AG08395 (cell line): ENCODE results near the gene PHKG2.
"Not testable (repeated sequence)": the region's sequence is repeated elsewhere in the genome, so short reads cannot be mapped to it uniquely, and the experiment has no call there.

Source experiments
- DNase-seq: peaks from one replicate; pipeline ENCODE4 v3.0.0; 2012; ENCODE audit warnings: mixed read lengths, low spot score

PHKG2 gene, protein sequence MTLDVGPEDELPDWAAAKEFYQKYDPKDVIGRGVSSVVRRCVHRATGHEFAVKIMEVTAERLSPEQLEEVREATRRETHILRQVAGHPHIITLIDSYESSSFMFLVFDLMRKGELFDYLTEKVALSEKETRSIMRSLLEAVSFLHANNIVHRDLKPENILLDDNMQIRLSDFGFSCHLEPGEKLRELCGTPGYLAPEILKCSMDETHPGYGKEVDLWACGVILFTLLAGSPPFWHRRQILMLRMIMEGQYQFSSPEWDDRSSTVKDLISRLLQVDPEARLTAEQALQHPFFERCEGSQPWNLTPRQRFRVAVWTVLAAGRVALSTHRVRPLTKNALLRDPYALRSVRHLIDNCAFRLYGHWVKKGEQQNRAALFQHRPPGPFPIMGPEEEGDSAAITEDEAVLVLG

DNA sequence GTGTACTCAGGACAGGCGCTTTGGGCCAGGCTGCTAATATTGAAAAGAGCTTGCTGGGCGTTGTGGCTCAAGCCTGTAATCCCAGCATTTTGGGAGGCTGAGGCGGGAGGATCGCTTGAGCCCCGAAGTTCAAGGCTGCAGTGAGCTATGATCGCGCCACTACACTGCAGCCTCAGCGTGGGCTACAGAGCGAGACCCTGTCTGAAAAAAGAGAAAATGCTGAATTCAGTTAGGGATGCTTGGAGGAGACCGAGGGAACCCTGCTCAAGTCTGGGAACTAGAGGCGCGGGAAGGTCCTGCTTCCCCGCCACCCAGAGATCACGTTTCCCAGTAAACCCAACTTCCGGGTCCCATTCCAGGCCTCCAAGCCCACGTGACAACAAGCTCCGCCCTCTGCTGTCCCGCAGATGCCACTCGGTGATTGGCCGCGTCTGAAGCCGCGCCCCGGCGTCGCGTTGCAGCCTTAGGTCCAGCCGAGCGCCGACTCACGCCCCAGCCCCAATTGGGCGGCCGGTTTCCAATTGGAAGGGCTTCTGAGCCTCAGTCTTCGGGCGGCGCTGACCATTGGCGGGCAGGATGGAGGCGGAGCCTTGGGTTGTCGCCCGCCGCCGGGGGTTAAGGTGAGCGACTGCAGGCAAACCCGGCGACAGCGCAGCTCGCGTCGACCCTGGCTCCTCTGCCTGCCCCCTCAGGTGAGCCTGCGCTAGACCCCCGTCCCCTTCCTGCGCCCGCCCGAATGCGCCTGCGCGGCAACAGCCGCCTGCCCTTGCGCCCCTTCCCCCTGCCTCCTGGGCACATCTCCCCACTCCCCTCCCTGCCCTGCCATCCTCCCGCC lies at the start of gene PHKG2:
Gene PHKG2, plus strand, starts transcription at position 627 of the 835 bp plus-strand sequence. CDS start 396 bp downstream, outside the sequence.
- DNase-seq = peak; percentile 99

DNA sequence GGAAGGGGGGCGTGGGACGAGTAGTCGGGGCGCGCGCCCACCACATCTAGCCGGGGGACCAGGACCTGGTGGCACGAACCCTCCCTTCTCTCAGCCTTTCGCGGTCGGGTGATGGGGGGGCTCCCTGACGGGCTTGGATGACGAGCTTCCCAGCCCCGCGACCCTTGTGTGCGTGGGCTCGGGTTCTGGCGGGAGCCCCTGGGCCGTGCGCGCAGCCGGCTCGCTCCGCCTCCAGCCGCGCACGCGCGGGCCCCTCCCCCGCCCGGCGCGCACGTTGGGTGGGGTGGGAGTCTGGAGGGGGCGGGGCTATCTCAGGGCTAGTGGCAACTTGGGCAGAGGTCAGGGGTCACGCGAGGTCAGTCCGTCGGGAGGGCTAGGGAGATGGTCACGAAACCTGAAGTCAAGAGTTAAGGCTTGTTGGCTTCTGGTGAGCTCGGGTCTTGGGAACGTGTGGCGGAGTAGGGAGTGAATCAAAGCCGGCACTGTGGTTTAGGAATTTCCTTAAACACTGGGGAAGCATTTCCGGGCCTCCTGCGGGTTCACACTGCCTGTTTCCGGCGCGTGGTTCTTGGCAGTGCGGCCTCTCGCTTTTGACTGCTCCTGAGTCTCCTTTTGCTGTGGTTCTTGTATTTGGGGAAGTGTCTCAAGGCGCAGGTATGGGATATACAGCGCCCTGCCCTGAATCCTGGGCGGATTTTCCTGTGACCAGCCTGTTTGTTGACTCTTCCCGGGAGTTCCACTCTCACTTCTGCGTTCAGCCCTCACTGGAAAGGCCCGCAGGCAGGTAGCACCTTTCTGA lies 49.2 kb upstream of the PHKG2 start, which contains the start of gene SRCAP:
Gene SRCAP, plus strand, starts transcription at position 356 of the 799 bp plus-strand sequence. CDS start 1,654 bp downstream, outside the sequence.
- DNase-seq = peak; percentile 90

DNA sequence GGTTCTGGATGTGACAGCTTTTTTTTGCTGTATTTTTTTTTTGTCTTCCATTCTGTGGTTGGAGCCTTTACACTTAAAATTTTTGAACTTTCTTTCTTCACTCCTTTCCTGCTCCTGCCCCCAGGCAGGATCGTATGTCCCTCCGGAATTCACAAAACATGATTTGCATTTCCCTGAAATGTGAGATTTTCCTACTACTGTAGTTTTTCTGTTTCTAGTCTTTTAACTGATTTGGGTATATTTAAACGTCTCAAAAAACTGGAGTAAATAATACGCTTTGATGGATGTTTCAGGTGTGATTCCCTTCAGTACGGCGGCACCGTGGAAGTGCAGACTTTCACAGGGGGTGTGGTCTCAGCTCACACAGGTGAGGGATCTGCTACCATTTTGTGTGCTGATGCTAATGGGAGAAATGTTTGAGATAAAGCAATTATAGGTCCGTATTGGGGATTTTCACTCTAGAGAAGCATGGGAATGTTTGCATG lies 48.6 kb upstream of the PHKG2 start:
- no peak for DNase-seq

DNA sequence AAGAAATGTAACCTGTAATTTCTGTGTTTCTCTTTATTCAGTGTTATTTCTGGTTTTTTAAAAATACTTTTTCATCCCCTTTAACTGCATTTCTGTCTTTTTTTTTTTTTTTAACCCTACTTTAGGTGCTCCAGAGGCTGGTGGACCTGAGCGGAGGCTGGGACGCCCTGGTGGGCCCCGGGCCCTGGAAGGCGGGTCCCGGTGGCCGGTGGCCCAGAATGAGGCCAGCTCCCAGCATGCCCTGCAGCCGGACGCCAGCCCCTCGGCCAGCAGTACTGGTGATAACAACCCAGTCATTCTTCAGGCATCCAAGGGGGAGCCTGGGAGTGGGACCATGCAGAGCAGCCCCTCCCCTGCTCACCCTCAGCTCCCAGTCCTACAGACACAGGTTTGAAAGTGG lies 47.7 kb upstream of the PHKG2 start:
- no peak for DNase-seq

DNA sequence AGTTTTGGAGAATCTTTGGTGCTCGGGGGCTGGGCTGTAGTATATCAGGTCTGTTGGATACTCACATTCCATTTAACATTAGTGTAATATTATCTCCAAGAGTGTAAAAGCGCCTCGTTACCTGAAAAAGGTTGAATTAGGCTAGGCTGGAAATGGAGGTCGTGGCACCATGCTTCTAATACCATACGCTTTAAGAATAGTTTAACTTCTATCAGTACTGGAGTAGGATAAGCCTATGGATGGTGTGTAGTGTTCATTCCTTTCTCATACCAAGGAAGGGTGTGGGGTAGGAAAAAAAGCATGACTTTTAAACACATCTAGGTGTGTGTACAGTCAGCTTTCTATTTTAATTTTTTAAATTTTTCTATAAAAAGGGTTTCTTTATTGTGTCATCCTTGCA lies 47.3 kb upstream of the PHKG2 start:
- DNase-seq = no peak

DNA sequence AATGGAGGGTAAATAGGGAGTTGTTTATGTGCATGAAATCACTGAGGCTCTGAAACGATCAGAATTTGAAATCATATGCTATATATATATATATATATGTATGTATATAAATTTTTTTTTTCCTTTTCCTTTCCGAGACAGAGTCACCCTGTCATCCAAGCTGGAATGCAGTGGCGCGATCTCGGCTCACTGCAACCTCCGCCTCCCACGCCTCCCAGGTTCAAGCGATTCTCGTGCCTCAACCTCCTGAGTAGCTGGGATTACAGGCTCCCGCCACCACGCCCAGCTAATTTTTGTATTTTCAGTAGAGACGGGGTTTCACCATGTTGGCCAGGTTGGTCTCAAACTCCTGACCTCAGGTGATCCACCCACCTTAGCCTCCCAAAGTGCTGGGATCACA lies 45.2 kb upstream of the PHKG2 start:
- not testable (repeated sequence) for DNase-seq

DNA sequence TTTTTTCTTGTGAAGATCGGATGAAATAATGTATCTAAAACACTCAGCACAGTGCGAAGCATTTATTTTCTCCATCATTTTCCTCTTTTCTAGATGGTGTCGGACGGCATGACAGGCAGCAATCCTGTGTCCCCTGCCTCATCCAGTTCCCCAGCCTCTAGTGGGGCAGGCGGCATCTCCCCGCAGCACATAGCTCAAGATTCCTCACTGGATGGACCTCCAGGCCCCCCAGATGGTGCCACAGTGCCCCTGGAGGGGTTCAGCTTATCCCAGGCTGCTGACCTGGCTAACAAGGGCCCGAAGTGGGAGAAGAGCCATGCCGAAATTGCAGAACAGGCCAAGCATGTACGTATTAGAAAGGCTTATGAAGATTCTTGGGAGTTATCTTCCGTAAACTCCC lies 44.3 kb upstream of the PHKG2 start:
- DNase-seq = no peak

DNA sequence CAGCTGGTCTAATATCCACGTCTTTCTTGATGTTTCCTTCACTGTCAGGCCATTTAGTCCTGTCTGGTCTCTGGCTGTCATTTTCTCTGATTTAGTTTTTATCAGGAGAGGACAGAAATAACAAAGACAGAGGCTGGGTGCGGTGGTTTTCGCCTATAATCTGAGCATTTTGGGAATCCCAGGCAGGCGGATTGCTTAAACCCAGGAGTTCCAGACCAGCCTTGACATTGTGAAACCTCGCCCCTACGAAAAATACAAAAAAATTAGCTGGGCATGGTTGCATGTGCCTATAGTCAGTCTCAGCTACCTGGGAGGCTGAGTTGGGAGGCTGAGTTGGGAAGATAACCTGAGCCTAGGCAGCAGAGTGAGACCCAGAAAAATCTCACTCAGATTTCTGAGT lies 42.2 kb upstream of the PHKG2 start:
- no peak for DNase-seq

DNA sequence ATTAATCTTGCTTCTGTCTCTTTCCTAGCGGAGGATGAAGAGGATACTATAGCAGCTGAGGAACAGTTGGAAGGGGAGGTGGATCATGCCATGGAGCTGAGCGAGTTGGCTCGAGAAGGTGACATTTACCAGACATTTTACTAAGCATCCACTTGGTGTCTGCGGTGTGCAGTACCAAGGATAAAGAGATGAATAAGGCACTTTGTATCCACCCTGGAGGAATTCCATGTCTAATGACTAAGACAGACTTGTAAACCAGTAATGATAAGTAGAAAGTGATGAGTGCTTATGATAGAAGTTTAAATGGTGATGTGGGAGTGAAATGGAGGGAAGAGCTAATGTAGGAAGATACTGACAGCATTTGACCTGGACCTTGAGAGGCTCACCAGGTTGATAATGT lies 37.3 kb upstream of the PHKG2 start:
- no peak for DNase-seq

DNA sequence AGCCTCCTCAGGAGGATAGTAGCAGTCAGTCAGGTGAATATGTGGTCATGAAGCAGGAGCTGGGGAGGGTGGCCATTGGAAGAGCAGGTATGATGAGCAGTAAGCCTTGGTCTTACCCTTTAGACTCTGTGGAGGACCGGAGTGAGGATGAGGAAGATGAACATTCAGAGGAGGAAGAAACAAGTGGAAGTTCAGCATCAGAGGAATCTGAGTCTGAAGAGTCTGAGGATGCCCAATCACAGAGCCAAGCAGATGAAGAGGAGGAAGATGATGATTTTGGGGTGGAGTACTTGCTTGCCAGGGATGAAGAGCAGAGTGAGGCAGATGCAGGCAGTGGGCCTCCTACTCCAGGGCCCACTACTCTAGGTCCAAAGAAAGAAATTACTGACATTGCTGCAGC lies 36.5 kb upstream of the PHKG2 start:
- no peak for DNase-seq

DNA sequence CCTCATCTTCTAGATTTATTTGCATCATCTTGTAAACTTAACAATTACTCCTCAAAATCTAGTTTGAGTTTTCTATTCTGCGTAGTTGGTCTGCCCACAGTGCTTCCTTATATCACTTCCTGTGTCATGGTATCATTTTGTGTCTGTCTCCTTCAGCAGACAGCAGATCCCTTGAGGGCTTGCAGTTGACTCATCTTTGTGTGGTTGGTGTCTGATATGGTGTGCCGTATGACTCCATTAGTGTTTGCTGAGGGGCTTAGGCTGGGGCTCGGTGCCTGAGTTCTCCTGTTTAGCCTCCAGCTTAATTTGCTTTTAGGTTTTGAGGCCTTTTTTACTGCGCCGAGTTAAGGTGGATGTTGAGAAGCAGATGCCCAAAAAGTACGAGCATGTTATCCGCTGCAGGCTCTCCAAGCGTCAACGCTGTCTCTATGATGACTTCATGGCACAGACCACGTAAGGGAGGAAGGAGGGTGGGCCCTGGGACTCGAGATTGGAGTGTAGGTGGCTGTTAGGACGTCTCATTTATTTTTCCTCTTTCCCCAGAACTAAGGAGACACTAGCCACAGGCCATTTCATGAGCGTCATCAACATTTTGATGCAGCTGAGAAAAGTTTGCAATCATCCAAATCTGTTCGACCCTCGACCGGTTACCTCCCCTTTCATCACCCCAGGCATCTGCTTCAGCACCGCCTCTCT lies 32.3 kb upstream of the PHKG2 start:
- DNase-seq = no peak

DNA sequence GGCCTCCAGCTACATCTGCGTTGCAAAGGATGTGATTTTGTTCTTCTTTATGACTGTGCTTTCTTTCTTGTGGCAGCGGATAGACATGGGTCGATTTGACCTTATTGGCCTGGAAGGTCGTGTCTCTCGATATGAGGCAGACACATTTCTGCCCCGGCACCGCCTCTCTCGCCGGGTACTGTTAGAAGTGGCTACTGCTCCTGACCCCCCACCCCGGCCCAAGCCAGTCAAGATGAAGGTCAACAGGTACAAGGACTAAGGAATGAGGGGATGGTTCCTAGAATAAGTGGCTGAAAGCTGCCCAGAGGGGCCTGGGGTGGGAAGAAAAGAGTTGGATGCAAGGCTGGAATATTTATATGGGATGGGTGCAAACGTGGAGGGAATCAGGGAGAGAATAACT lies 28.1 kb upstream of the PHKG2 start:
- DNase-seq = no peak

DNA sequence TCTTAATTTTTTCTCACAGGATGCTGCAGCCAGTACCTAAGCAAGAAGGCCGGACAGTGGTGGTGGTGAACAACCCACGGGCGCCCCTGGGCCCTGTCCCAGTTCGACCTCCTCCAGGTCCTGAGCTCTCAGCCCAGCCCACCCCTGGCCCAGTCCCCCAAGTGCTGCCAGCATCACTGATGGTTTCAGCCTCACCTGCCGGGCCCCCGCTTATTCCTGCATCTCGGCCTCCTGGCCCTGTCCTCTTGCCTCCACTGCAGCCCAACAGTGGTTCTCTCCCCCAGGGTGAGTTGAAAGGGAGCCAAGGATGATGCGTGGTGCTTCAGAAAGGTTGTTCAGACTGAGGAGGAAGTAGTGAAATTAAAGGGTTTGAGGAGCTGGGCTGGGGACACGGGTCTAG lies 27.5 kb upstream of the PHKG2 start:
- DNase-seq = no peak

DNA sequence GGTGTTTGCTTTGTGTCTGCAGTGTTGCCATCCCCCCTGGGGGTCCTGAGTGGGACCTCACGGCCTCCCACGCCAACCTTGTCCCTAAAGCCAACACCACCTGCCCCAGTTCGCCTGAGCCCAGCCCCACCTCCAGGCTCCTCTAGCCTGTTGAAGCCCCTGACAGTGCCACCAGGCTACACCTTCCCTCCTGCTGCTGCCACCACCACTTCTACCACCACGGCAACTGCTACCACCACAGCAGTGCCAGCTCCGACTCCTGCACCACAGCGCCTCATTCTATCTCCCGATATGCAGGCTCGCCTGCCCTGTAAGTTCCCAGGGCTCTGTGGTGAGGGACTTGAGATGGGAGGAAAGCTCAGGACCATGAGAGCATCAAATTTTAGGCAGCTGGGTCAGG lies 27.1 kb upstream of the PHKG2 start:
- no peak for DNase-seq

DNA sequence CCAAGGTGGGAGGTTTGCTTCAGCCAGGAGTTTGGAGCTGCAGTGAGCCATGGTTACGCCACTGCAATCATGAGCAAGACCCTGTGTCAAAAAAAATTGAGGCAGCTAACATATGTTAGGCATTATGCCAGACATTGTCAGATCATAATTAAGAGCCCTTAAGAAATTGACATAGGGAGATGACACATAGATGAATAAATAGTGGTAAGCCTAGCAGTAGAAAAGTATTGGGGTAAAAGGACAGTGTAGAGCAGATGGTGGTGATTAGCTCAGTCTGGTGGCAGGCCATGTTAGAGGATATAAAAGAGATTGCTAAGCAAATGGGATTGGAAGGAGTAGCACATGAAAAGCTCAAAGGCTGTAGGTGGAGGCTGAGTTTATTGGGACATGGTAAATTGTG lies 26.6 kb upstream of the PHKG2 start:
- no peak for DNase-seq

DNA sequence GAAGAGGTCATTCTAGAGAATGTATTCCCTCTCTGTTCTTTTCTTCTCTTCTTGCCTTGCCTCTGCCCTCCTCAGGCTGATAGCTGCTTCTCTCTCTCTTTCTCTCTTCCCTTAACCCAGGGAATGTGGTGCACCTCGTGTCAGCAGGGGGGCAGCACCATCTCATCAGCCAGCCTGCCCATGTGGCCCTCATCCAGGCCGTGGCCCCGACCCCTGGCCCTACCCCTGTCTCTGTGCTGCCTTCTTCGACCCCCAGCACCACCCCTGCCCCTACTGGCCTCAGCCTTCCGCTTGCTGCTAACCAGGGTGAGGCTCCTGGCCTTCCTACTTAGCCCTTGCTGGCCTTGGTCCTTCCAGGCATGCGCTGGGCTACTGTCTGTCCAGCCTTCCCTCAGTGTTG lies 25.8 kb upstream of the PHKG2 start:
- DNase-seq = no peak

DNA sequence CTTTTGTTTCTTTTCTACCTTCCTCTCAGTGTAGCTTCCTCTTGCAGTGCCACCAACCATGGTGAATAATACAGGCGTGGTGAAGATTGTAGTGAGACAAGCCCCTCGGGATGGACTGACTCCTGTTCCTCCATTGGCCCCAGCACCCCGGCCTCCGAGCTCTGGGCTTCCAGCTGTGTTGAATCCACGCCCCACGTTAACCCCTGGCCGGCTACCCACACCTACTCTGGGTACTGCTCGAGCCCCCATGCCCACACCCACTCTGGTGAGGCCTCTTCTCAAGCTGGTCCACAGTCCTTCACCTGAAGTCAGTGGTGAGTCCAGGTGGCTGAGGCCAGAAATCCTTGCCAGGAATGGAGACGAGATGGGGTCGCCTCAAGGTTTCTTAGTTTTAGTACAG lies 25.3 kb upstream of the PHKG2 start:
- no peak for DNase-seq

DNA sequence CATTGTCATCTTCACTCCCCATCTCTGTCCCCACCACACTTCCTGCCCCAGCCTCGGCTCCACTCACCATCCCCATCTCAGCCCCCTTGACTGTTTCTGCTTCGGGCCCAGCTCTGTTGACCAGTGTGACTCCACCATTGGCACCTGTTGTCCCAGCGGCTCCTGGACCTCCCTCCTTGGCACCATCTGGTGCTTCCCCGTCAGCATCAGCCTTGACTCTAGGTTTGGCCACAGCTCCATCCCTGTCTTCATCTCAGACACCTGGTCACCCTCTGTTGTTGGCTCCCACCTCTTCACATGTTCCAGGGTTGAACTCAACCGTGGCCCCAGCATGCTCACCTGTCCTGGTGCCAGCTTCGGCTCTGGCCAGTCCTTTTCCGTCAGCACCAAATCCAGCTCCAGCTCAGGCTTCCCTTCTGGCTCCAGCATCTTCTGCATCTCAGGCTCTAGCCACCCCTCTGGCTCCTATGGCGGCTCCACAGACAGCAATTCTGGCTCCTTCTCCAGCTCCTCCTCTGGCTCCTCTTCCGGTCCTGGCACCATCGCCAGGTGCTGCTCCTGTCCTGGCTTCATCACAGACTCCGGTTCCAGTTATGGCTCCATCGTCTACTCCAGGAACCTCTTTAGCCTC lies 24.4 kb upstream of the PHKG2 start:
- no peak for DNase-seq

DNA sequence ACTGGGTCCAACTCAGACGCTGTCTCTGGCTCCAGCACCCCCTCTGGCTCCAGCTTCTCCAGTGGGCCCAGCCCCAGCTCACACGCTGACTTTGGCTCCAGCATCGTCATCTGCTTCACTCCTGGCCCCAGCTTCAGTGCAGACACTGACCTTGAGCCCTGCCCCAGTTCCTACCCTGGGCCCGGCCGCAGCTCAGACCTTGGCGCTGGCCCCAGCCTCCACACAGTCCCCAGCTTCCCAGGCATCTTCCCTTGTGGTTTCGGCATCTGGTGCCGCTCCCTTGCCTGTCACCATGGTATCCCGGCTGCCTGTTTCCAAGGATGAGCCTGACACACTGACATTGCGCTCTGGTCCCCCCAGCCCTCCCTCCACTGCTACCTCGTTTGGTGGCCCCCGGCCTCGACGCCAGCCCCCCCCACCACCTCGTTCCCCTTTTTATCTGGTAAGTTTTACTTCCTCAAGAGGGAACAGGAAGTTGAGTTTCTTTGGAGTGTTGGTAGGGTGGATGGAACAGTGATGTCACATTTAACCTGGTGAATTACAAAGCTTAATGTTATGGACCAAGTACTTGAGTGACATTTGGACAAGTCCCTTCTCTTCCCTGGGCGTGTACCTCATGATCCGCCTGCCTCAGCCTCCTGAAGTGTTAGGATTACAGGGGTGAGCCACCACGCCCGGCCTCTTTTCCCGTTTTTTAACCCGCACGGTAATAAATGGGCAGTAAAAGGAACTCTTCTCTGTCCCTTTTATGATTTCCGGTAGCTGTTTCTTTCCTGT lies 23.4 kb upstream of the PHKG2 start:
- peak; percentile 58 for DNase-seq

DNA sequence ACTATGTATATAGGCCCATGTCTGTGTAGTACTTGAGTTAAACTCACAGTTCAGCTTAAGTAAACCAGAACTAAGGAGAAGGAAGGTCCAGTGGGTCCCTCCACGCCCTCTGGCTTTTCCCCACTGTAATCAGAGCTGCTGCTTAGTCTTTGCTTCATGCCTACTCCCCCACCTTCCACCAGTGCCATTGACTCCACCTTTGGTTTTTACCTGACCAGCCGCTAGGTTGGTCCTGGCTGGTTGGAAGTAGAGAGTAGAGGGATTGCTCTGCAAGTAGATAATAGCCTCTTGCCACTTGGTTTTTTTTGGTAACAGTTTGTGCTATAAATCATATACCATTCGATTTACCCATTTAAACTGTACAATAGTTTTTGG lies 22.8 kb upstream of the PHKG2 start:
- no peak for DNase-seq
